Tibial artery (tissue), 4 donors: Measurements from ENCODE around the gene SYT1.

Experiments used
- DNase-seq, 2 donors: peaks; one replicate each; pipeline ENCODE4 v3.0.0-alpha.2; 2019
- H3K27ac ChIP-seq, 2 donors: fragments of 200-600 bp; sonication (generic) in 1 of 2; 1 replicate in 1 of 2; 2 replicates in 1 of 2; pipeline ENCODE4 v1.5.1; 2018 to 2019; ENCODE audit warnings: mild to moderate bottlenecking in 1 of 2
- H3K27me3 ChIP-seq, 2 donors: fragments of 200-600 bp; sonication (generic) in 1 of 2; one replicate each; pipeline versions ENCODE4 v1.5.1 to v1.6.0; 2016 to 2019
- H3K36me3 ChIP-seq, 3 donors: fragments of 200-600 bp; sonication (generic) in 2 of 3; one replicate each; pipeline ENCODE4 v1.5.1; 2016 to 2019; ENCODE audit warnings: mild to moderate bottlenecking in 2 of 3
- H3K4me1 ChIP-seq, 4 donors: fragments of 200-600 bp; sonication (generic) in 2 of 4; 1 replicate in 3 of 4; 2 replicates in 1 of 4; pipeline ENCODE4 v1.5.1; 2016 to 2019
- H3K4me3 ChIP-seq, 2 donors: fragments of 200-600 bp; sonication (generic) in 1 of 2; 1 replicate in 1 of 2; 2 replicates in 1 of 2; pipeline ENCODE4 v1.5.1; 2018 to 2019; ENCODE audit warnings: mild to moderate bottlenecking in 2 of 2
- H3K9me3 ChIP-seq, 3 donors: fragments of 200-600 bp; sonication (generic) in 1 of 3; one replicate each; pipeline ENCODE4 v1.5.1; 2016 to 2019
- CTCF ChIP-seq, 2 experiments: fragments of 200-600 bp in 1 of 2; fragments of 450-650 bp in 1 of 2; IDR thresholded peaks; one replicate each; pipeline ENCODE4 v1.5.1; 2017 to 2019; ENCODE audit warnings: antibody characterized with exemption in 2 of 2, mild to moderate bottlenecking in 1 of 2, moderate library complexity in 1 of 2
- intact Hi-C: fragments of 100-400 bp; cut with DNase I; formaldehyde crosslinking; loops from one replicate; pipeline ENCODE4 v1.15.0; 2023; ENCODE audit warnings: low total_unique reads

SYT1 gene

GRCh38 chr12:79275631-79276030 is 411.1 kb downstream of the SYT1 start:
- DNase-seq, result no peak
- no peaks in the 10 kb centered on the region for H3K9me3 ChIP-seq
- no peak overlapping the region for H3K4me3 ChIP-seq
- H3K4me1 ChIP-seq, result no peaks in the 10 kb centered on the region
- no peaks in the 10 kb centered on the region for H3K36me3 ChIP-seq
- intact Hi-C loops, result no loop called here
- H3K27me3 ChIP-seq, result no peaks in the 10 kb centered on the region
- no peak for TF ChIP-seq CTCF (IDR thresholded peaks at IDR 0.05)
- no peak overlapping the region for H3K27ac ChIP-seq

- Histone ChIP-seq H3K9me3 (no peaks in the 10 kb centered on the region), H3K27ac (no peak overlapping the region), H3K36me3 (no peaks in the 10 kb centered on the region), H3K4me1 (no peaks in the 10 kb centered on the region), H3K4me3 (no peak overlapping the region), H3K27me3 (no peaks in the 10 kb centered on the region)
- DNase-seq, result no peak
- no peak for TF ChIP-seq CTCF (IDR thresholded peaks at IDR 0.05)
- intact Hi-C loops, result loop anchor here (2.0 kb wide), 1 partner anchor 69 kb away; no protein-coding TSS in a partner anchor
Measured at GRCh38 chr12:79283364-79283763, 418.8 kb downstream of the SYT1 start.

- intact Hi-C loops, result no loop called here
- Histone ChIP-seq H3K27ac (no peak overlapping the region), H3K9me3 (no peaks in the 10 kb centered on the region), H3K27me3 (no peaks in the 10 kb centered on the region), H3K4me1 (no peaks in the 10 kb centered on the region), H3K4me3 (no peak overlapping the region), H3K36me3 (no peaks in the 10 kb centered on the region)
- no peak for DNase-seq
- no peak for TF ChIP-seq CTCF (IDR thresholded peaks at IDR 0.05)
Measured at GRCh38 chr12:79288911-79289310, 424.3 kb downstream of the SYT1 start.

- no peak for TF ChIP-seq CTCF (IDR thresholded peaks at IDR 0.05)
- H3K9me3 ChIP-seq, result no peaks in the 10 kb centered on the region
- H3K4me1 ChIP-seq, result no peaks in the 10 kb centered on the region
- H3K36me3 ChIP-seq, result no peaks in the 10 kb centered on the region
- intact Hi-C loops, result no loop called here
- no peak for DNase-seq
- no peak overlapping the region for H3K4me3 ChIP-seq
- H3K27ac ChIP-seq, result no peak overlapping the region
- no peaks in the 10 kb centered on the region for H3K27me3 ChIP-seq
Measured at GRCh38 chr12:79291711-79292110, 427.1 kb downstream of the SYT1 start.

- H3K4me1 ChIP-seq, result no peaks in the 10 kb centered on the region
- DNase-seq, result no peak
- H3K4me3 ChIP-seq, result no peak overlapping the region
- intact Hi-C loops, result no loop called here
- H3K27ac ChIP-seq, result no peak overlapping the region
- no peak for TF ChIP-seq CTCF (IDR thresholded peaks at IDR 0.05)
- no peaks in the 10 kb centered on the region for H3K27me3 ChIP-seq
- no peaks in the 10 kb centered on the region for H3K36me3 ChIP-seq
- no peaks in the 10 kb centered on the region for H3K9me3 ChIP-seq
Measured at GRCh38 chr12:79294590-79294989, 430.0 kb downstream of the SYT1 start.

GRCh38 chr12:79295572-79295971 is 431.0 kb downstream of the SYT1 start:
- no peak overlapping the region for H3K4me3 ChIP-seq
- TF ChIP-seq CTCF (IDR thresholded peaks at IDR 0.05), result no peak
- H3K9me3 ChIP-seq, result no peaks in the 10 kb centered on the region
- intact Hi-C loops, result no loop called here
- H3K27ac ChIP-seq, result no peak overlapping the region
- no peaks in the 10 kb centered on the region for H3K27me3 ChIP-seq
- no peak for DNase-seq
- no peaks in the 10 kb centered on the region for H3K4me1 ChIP-seq
- no peaks in the 10 kb centered on the region for H3K36me3 ChIP-seq
